GM19035 (cell line): ENCODE results near the gene COA7.

Source experiments
- ATAC-seq: cut with Tn5 transposase; IDR thresholded peaks from one replicate; pipeline ENCODE4 v1.9.1; 2021; ENCODE audit not compliant: unreplicated experiment

The COA7 gene

DNA sequence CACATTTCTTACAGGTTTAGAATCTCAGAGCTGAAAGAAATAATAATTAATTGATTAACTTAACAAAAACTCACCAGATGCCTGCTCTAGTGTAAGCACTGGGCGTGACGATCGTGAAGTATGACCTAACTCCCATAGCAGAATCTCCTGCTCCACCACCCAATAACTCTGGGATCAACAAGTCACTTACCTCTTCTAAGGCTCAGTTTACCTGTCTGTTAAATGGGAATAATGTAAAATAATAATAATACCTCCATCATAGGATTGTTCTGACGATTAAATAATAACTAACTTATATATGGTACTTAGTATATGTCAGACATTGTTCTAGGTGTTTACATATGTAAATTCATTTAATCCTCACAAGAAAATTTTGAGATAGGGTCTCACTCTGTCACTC lies 24.6 kb downstream of the COA7 start:
- no peak for ATAC-seq

- ATAC-seq = no peak
Measured at GRCh38 chr1:52672946-52673345, 25.2 kb downstream of the COA7 start.

GRCh38 chr1:52670604-52671003 lies 27.5 kb downstream of the COA7 start:
- ATAC-seq = no peak

DNA sequence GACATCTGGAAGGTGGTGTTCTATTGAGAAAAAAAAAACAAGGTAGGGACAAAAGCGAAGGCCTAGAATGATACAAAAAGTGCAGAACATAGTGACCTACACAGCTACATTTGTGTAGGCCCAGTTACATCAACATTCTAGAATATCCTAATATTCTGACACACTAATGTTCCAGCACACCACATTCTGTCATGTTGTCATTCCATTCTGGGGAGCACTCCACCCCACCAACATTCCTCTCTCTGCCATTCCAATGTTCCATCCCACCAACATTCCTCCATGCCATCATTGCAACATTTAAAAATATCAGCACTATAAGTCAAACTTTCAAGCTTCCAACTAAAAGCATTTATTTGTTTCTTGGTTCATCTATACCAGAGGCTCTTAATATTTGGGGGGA lies 28.5 kb downstream of the COA7 start:
- no peak for ATAC-seq

GRCh38 chr1:52668711-52669110 lies 29.4 kb downstream of the COA7 start:
- no peak for ATAC-seq

GRCh38 chr1:52667984-52668383 lies 30.2 kb downstream of the COA7 start:
- no peak for ATAC-seq

- ATAC-seq = no peak
Measured at GRCh38 chr1:52667290-52667689, 30.9 kb downstream of the COA7 start.

DNA sequence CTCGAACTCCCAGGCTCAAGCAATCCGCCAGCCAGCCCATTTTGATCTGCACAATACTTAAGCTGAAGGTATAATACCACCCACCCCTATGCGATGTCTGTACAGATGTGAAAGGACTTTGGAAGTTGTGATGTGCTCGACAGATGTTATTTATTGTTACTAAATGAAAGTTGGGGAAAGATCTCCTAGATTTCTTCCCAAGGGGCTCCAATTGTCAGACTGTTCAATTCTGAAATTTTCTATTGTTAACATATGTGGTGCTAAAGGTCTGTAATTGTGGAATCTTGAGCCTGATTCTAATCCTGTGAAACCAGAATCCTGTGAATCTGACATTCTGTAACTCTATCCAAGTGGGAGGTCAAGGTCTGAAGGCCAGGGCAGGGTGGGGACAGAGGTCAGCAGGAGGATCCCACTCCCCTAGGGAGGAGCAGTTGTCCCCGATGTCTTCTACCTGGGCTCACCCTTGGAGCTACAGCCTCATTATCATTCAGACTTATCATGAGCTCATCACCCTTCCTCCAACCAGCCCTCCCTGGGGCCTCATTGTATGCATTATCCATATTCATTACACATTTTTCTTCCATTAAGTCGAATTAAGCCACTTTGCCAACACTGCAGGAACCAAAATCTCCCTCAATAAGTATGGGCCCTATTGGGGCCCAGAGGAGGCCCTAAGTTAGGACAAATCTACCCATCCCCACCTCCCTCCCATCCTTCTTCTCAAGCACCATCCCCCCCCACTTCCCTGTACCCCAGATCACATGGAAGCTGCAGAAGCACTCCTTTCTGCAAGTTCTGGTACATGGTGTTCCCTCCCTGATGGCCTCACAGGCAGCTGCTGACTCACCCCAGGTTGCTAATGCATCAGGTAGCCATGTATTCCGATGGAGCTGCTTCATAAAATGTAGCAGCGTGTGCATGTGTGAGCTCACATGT lies 32.9 kb downstream of the COA7 start:
- no peak for ATAC-seq

DNA sequence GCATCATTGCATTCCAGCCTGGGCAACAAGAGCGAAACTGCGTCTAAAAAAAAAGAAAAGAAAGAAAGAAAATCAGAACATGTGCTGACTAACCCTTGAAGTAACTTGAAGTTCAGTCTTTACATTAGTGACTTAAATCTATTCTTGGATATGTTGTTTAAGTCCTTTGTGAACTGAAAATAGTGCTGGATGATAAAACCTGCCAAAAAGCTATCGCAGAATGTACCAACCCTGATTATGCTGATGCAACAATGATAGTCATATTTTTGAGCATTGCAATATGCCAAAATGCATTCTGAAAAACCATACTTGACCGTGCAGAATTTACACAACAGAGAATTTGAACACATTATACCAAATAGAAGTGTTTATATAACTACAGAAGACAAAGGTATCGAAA lies 34.4 kb downstream of the COA7 start:
- ATAC-seq = no peak

DNA sequence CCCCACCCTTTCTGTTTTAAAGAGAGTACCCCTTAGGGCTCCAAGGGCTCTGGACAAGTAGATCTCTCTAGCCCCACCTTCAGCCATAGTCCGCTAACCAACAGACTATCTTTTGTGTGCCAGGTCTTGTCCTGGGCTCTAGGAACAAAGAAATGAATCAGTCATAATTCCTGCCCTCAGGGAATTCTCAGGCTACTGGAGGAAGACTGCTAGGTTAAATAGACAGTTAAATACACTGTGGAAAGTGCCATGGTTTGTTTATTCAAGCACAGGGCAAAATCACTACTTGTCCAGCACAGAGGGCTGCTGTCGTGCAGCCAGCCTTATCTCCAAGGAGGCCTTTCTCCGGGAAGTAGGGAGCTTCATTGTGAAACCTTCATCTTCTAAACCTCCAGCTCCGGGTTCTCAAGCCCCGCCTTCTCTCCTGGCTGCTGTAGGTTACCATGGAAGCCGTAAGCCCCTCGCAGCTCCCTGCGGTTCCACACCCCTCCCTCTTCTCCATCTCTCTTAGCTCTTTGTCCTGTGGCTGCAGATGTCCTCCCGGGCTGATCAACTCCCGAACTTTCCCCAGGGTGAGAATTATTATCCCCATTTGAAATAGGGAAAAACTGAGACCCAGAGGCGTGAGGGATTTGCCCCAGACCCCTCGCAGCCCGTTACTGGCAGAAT lies 35.4 kb downstream of the COA7 start:
- no peak for ATAC-seq

GRCh38 chr1:52660807-52661206 lies 37.3 kb downstream of the COA7 start:
- ATAC-seq = no peak

DNA sequence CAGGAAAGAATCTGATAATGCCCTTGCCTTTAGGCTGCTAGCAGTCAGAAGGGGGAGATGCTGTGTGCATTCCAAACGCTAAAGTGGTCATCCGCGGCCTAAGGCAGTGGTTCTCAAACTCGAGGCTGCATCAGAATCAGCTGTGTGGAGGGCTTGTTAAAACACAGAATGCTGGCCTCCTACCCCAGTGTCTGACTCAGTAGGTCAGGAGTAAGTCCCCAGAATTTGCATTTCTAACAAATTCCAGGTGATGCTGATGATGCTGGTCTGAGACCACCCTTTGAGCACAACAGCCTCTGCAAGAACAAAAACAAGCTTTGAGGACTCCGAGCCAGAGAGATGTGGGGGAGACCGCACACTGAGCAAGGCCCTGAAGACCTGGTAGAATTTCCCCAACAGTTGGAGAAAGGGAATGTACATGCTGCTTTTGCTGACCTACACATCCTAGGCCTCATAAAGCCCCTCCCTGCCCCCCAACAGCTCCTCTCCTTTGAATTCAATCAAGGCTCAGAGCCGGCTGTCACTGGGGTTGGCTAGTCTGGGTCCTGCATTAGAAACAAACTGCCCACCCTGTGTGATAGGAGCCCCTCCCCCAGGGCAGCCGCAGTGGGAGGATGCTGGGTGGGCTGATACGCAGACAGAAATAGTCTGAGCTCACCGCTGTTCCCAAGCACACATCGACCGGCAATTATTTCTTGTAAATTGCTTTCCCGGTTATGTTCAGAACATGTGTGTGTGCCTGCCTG lies 38.1 kb downstream of the COA7 start:
- no peak for ATAC-seq

DNA sequence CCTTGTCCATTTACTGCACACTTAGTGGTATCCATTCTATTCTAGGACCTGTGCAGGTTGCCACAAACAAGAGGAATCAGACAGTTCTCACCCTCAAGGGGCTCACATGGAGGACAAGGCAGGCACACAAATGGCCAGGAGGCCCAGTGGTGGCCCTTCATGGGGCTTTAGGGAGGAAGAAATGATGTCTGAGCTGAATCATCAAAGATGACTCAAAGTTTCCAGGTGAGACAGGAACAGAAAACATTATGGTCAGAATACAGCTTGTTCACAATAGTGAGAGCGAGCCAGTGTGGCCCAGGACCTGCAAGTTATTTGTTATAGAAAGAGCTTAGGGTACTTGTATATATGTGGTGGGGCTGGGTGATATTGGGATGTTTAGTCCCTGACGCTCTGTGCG lies 38.8 kb downstream of the COA7 start:
- ATAC-seq = peak; percentile 81

- ATAC-seq = no peak
Measured at GRCh38 chr1:52658795-52659194, 39.4 kb downstream of the COA7 start.

GRCh38 chr1:52657702-52658101 lies 40.4 kb downstream of the COA7 start:
- no peak for ATAC-seq

- no peak for ATAC-seq
Measured at GRCh38 chr1:52654063-52654462, 44.1 kb downstream of the COA7 start.

GRCh38 chr1:52653207-52653849 lies 44.8 kb downstream of the COA7 start:
- no peak for ATAC-seq

GRCh38 chr1:52651904-52652303 lies 46.2 kb downstream of the COA7 start:
- ATAC-seq = no peak

GRCh38 chr1:52645261-52645660 lies 52.9 kb downstream of the COA7 start:
- no peak for ATAC-seq

GRCh38 chr1:52641307-52641706 lies 56.8 kb downstream of the COA7 start:
- no peak for ATAC-seq

DNA sequence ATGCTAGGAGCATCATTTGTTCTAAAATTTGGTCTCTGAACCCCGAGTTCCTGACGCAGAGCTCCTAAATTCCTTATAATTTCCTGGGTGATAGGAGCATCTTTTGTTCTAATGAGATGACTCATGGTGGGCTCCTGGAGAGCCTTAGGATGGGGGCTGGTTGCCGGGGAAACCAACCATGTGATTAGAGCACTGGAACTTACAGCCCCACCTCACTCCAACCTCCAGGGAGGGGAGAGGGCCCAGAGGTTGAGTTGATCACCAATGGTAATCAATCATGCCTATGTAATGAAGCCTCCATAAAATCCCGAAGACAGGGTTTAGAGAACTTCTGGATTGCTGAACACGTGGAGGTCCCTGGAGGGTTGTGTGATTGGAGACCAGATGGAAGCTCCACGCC lies 57.5 kb downstream of the COA7 start:
- ATAC-seq = no peak
